CD4-positive, alpha-beta T cell treated with Interferon gamma for 1 hour (primary cell): ENCODE results near the gene INPP5A.

ENCODE experiments used
- DNase-seq: peaks from one replicate; pipeline ENCODE4 v3.0.0-alpha.2; 2020

The INPP5A gene

DNA sequence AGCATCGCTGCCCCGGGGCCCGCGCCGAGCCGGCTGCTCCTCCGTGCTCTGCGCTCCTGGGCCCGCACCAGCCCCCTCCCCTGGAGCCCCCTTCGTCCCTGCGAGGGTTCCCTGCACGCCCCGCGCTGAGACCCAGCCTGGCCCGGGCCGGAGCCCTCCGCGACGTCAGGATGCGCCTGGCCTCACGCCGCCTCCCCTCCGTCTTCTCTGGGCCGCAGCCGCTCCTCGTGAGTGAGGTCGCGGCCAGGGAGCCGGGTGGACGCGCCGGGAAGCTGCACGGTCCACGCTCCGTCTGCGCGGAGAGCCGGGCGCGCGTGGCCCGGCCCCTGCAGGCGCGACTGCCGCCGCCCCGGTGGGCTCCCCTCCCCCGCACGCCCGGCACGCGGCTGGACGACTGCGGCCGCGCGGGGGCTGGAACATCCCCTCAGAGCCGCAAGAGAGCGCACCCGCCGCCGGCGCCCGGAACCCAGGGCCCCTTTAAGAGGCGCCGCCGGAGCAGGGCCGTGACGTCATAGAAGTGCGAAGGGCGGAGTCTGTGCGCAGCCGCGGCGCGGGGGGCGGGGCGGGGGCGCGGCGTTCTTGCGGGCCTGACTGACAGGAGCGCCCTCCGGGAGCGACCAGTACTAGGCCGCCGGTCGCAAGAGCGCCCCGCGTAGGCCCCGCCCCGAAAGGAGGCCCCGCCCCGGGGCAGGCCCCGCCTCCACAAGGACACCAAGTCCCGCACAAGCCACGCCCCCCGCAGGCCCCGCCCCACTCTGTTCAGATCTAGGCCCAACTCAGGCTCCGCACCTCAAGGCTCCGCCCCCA, 507 bp upstream of the INPP5A start:
- DNase-seq: peak; percentile 100

DNA sequence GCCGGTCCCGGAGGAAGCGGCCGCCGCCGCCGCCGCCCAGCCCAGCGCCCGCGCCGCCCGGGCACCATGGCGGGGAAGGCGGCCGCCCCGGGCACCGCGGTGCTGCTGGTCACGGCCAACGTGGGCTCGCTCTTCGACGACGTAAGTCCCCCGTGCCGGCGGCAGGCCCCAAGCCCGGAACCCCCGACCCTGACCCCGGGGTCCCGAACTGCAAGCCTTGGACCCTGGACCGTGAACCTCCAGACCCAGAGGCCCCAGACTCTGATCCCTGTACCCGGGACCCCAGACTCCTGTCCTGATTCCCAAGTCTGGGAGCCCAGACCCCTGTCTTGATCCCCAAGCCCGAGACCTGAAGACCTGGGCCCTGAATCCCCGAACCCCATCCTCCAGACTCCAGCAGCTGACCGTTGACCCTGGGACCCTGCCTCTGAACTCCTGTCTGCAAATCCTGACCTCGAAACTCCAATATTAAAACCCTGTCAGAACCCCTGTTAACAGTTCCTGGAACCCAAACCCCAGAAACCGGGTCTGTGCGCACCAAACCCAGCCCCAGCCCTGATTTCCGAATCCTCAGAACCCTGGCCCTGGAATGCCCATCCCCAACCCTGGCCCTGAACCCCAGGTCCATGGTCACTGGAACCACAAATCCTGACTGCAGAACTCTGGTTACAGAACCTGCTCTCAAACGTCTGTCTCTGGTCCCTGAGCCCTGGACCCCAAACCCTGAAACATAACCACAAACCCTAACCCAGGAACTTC, 623 bp downstream of the INPP5A start:
- no peak for DNase-seq

DNA sequence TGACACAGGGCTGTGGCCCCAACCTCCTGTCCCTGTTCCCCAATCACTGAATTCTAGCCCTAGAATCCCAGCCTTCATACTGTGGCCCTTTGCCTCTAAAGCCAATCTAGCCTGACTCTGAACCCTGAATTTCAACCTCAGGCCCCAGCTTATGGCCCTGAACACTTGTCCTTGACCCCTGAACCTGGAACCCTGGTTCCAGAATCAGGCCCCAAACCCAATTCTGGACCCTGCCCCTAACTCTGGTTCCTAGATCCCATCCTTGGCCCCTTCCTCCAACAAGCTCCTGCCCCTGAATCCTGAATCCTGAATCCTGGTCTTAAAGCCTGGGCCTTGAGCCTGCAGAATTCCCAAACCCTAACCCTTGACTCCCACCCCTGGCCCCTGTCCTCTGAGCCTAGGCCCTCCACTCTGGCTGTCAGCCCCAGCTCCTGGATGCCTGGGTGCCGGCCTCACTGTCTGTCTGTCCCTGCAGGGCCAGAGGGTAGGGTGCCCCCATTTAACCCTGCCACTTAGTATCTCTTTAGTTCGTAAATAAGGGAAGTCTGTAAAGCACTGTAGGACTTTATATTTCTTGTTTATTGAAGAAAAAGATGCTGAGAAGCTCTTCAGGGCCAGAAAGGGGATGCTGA, 1.3 kb downstream of the INPP5A start:
- DNase-seq: no peak

DNA sequence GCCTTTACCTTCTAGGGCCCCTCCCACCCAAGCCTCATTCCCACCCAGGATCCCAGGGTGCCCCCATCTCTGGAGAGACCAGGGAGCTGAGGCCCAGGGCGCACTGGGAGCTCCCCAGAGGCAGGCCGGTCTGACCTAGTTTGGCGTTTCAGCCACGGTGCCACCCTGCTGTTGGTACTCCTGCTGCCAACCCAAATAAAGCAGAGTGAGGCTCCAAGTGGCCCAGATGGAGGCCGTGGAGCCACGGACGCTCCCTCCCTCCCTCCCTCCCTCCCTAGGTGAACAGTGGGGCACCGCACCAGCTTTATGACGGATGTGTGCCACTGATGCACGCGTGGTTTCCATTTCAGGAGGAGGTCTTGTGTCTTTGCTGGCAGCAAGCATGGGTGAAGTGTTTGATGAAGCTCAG, 1.8 kb downstream of the INPP5A start:
- DNase-seq: peak; percentile 32

DNA sequence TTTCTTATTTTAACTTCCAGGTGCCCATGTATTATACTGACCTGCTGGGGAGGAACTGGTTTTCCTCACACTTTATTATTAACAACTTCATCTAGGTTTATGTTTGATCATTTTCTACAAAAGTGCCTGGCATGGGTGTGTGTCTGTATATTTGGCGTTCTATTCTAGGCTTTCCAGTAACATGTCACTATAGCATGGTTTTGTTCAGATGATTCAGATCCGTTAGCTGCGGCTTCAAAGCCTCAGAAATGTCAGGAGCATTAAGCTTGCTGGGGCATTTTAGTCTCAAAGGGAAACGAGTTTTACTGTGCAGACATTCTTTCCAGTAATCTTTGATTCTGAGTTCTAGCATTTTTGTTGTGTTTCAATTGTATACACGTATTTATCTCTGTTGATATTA, 2.3 kb downstream of the INPP5A start:
- DNase-seq: no peak

DNA sequence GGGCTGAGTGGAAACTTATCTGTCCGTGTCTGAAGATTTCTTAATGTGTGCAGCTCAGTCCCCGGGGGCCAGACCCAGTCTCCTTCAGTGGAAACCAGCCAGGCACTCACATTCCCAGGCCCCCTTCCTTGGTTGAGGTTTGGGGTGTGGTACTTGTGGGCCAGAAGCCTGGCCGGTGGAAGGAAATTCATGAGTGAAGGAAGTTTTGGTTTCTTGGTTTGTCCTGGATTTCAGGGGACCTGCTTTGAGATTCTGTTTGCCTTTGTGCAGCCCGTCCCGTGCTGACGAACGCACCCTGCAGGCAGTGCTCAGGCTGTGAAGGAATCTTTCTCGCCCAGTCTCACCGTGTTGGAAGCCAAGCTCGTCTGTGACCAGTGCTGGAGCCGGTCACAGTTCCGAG, 2.9 kb downstream of the INPP5A start:
- DNase-seq: no peak

DNA sequence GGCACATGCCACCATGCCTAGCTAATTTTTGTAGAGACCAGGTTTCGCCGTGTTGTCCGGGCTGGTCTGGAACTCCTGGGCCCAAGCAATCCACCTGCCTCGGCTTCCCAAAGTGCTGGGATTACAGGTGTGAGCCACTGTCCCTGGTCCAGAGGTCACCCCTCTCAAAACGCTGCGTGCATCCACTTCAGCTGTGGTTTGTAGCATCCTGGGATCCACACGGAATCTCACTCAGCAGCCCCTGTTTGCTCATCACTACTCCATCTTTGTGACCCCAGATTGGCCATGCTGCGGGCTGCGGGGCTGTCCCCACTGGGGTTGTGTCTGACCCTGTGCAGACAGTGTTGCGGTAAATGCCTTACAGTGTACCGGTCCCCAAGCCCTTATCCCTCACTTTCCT, 3.5 kb downstream of the INPP5A start:
- no peak for DNase-seq

DNA sequence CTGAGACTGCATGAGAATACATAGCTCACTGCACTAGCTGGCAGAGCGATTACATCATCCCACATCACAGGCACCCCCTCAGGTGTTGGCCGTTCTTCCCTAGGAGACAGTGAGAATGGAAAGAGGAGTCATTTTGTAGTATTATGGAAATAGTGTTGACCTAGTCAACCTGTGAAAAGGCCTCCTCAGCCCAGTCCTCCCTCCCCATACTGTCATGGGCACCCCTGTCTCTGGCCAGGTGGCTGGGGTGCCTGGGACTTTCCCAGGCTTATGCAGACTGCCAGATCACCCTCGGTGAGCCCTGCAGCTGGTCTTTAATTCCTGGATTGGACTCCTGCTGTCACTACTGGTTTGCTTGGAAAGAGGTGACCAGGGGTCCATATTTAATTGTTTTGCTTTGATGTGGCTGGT, 4.0 kb downstream of the INPP5A start:
- no peak for DNase-seq

DNA sequence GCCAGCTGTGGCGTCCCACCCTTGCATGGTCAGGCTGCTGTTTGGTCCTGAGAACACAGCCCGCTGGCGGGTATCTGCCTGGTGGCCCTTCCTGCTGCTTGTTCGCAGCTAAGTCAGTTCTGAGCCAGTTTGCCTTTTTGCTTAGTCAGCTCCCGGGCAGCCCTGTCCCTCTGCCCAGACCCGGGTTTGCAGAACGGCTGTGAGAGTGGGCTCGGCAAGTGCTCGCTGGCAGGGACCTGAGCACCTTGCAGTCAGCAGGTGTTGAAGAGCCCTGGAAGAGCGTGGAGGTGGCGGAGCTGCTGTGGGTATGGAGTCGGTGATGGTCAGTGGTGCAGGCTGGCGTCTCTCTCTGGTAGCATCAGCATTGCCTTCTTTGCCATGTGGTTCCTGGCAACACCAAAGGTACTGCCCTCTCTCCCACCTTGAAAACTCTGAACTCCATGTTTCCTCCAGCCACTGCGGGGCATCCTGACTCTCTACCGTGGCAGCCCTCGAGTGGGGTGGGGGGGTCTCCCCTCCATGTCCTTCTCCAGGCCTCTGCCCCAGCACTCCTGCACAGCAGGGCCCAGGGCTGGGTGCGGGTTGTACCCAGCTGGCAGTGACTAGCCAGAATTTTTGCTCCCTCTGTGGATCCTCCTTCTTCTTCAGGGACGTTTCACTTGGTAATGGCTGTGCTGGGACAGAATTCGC, 4.6 kb downstream of the INPP5A start:
- no peak for DNase-seq

DNA sequence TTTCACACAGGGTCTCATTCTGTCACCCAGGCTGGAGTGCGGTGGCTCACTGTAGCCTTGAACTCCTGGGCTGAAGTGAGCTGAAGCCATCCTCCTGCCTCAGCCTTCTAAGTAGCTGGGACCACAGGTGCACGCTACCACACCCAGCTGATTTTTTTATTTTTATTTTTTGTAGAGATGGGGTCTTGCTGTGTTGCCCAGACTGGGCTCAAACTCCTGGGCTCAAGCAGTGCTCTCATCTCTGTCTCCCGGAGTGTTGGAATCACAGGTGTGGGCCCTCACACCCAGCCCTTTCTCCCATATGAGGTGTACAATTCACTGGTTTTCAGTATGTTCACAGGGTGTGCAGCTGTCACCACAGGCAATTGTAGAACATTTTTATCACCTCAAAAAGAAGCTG, 5.2 kb downstream of the INPP5A start:
- no peak for DNase-seq

DNA sequence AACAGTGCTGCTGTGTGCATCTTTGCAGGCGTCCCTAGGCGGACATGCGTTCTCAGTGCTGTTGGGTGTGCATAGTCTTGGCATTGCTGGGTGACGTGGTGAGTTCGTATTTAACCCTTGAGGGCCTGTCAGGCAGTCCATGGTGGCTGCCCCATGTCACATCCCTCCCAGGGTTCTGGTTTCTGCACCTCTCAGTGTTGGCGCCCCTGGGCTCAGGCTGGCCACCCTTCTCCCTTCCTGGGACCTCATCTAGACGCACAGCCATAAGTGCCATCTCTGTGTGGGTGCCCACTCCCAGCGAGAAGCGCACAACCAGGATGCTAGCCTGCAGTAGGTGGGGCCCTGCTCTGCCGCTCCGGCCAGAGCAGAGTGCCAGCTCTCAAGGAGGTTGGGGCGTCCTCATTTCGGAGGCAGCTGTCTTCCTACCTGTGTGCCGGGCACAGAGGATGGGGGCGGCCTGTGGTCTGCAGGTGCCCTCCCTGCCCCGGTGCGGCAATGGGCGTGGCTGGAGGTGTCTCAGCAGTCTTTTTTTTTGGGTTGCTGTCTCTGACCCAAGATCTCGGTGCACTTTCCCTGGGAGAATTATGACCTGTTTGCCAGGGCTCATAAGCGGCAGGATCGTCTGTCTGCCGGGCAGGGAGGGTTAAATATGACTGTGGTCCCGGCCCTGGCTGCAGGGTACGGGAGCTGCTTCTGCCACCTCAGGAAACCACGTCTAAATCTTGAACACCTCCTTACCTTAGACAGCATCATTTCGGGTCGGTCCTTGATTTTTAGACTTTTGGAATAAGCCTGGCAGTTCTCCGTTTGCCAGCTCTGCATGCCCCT, 6.5 kb downstream of the INPP5A start:
- DNase-seq: no peak

DNA sequence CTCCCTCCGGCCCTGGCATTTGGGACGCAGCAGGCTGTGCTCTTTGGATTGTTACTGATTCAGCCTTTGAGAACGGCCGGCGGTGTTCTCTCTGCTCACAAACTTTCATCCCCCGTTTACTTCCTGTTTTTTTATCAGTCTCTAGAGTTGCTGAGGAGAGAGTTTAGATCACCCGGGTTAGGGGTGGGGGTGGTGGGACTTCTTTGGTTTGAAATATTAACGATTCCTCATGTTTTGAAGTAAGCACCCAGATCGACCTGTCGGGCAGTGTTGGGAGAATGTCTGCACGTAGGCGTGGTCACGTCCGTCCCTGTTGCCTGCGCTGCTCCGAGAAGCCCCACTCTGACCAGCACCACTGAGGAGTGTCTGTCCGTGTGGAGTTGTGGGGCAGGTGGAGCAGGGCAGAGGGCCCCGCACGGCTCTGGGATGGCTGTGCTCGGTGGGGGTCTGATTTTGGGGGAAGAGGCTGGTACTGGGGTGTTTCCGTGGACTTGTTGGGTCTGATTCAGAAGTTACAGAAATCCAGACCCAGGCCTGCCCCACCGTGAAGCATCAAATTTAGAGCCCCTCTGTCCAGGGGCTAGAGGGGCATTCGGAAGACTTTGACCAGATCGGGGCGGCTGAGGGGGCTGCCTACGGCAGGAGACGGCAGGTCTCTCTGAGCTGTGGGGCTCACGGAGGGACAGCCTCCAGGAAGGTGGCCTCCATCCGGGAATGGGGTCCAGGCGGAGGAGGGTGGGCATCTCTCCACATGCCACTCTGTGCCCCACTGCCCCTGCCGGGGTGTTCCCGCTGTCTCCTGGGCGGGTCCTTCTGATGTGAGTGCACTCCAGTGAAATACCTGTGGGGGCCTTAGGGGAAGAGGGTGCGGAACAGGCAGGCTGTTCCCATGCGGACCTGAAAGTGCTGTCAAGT, 7.4 kb downstream of the INPP5A start:
- DNase-seq: no peak

DNA sequence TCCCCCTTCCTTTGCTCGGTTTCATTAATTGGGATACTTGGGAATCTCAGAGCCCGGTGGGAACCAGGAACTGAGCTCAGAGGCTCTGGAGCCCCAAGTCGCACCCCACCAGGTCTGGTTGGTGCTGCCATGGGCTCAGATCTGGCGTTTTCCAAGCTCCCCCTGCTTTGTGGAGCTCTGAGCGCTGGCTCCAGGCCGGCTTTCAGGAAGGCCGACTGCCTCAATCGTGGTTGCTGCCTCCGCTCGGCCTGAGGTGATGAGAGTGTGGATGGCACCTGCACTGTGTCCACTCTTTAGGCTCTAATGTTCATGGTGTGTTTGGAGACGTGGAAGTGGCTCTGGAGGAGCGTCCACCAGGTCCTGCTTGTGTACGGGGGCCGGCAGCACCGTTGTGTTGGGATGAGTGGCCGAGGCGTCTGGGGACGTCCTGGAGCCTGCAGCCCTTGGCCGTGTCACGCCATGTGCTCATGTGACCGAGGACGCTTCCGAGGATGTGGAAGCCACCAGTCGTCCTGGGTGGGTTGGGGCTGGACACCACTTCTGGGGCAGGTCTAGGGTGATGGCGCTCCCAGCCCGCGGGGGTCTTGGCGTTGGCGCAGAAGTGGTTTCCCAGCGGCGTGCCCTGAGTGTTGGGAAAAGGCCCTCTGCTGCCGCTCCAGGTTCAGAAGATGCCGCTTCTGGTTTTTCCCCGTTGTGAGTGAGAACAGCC, 8.2 kb downstream of the INPP5A start:
- no peak for DNase-seq

DNA sequence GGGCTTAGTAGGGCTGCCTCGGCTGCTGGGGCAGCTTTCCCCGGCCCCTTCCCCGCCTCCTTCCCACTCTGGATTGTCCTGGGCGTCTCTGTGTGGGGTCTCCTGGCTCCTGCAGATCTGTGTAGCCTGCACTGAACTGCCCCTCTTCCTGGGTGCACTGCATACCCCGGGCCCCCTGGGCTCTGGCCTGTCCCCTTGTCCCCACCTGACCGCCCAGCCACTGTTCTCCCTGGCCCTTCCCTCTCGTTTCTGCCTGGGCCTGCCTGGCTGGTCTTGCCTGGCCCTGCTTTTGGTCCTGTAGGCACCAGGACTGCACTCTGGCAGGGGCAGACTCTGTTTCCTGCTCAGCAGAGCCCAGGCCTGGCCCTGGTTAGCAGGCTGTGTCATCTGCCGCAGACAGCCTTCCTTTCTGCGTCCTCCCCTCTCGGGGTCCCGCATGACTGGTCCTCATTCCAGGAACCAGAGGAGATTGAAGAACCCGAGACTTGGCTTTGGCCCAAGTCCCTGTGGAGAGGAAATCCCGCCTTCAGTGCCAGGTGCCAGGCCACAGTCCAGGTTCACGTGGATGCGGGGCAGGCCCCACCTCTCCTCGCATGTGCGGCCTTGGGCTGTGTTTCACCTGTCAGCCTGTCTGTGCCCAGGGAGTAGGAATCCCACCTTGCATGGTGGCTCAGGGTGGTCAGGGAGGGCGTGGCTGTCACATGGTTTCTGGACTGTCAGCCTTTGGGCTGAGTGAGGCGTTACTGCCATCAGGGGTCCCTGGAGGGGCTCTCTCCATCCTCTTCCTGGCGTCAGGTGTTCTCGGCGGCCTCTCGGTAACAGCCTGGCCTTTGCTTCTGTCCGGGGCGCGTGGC, 9.2 kb downstream of the INPP5A start:
- DNase-seq: peak; percentile 56

DNA sequence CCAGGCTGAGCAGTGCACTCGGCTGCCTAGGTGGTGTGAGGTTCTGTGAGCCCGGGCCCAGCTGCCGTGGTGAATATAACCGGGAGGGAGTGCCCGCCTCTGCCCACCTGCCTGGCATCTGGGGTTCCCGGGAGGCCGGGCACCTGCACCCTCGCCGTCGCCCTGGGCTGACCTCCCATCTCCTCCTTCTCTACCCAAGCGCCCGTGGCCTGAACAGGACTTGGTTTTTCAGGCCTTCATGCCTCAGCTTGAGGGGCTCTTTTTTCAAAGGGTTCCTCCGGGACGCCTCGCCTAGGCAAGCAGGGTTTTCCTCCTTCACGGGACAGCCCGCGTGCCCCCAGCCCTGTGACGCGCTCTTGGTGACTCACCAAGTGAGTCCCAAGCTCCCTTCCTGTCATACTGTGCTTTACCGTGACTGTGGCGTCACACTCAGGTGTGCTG, 9.9 kb downstream of the INPP5A start:
- DNase-seq: peak; percentile 68

DNA sequence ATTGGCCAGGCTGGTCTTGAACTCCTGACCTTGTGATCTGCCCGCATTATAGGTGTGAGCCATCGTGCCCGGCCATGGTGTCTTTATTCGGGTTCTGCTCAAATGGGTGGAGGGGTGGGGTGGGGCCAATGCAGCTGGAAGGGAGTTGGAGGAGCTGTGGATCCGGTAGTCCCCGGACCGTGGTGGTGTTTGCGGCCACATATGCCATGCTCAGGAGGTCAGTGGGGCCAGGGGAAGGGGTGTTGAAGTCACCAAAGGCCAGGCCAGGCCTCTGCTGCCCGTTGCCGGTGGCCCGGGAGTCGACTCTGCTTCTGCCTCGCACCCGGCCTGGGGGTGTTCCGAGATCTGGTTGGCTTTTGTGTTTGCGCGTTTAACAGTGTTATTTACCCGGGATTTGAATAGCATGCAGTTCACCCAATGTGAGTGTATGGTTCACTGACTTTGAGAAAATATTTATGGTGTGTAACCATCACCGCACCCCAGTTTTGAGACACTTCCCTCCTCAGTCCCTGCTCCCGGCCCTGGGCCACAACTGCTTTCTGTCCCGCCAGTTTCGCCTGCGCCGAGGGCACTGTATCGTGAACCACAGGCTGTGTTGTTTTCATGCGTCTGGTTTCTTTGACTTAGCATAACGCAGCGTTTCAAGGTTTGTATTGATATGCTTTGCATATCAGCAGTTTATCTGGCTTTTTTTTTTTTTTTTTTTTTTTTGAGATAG, 10.7 kb downstream of the INPP5A start:
- peak; percentile 52 for DNase-seq

DNA sequence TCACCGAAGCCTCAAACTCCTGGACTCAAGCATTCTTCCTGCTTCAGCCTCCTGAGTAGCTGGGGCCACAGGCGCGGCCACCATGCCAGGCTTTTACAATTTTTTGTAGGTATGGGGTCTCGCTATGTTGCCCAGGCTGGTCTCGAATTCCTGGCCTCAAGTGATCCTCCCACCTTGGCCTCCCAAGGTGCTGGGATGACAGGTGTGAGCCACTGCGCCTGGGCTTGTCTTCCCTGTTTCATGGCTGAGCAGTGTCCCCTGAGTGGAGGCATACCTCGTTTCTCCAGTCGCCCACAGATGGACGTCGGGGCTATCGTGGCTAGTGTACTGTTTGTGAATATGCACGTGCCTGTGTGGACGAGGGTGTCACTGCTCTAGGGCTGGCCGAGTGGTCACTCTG, 11.3 kb downstream of the INPP5A start:
- no peak for DNase-seq

DNA sequence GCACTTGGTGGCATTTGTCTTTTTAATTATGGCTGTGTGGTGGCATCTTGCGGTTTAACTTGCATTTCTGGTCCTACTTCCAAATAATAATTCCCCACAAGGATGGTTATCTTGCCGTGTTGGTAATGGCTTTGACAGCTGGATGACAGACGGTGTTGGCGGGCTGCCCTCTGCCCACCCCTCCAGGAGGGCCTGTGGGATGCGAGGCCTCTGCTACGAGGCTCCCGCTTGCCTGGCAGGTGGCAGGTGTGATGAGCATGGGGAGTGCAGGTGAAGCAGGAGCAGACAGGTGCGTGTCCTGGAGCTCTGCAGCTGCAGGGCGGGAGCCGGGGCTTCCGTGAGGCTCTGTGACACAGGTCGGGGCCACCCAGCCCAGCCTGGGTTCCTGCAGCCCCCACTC, 11.8 kb downstream of the INPP5A start:
- DNase-seq: no peak
